ENCODE measurements around the gene SPARC. TPM values are rescaled to one million over a fixed set of nuclear protein-coding genes. Genes with fewer than 3 reads are reported as not detected.

Gene SPARC
- total and polyA plus RNA-seq, 2 donors (not counting 1 experiment from before 2014, with no cell fraction given), result 0.45 TPM; not detected in 1

DNA sequence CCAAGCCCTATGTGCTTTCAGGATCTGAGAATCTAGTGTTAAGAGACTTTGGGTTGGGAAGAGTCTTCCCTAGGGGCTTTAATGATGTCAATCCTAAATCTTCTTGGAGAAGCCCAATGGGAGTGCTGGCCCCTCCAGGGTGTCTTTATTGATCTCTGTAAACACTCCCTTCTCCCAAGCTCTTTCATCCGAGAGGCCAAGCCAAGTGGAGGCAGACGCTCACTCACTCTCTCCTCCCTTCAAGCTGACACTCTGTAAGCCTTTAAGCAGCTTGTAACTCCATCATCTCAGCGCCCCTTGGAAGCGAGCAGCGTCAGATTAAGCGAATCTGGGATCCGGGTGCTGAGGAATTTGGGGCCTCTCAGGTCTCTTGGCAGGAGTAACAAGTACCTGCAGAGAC is 37.7 kb downstream of the SPARC start:
- intact Hi-C loops (cut with micrococcal nuclease), result no loop called here

DNA sequence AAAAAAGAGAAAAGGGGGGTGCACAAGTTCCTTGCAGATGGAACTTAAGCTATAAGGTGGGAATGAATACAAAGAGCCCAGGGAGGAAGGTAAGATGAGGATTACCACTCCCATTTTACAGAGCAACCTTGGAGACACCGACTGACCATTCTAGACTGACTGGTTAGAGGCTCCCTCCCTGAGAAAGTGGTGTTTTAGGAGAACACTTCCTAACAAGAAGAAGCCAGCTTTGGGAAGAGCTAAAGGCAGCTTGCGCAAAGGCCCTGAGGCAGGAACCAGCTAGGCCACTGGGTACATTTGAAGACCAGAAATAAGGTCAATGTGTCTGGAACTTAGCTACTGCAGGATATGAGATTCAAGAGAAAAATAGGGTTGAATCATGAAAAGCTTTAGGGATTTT is 38.6 kb downstream of the SPARC start:
- no peaks in the 10 kb centered on the region for H3K79me2 ChIP-seq (ENCODE audit: control insufficient read depth, insufficient read depth, low read length)
- POLR2A ChIA-PET, result no interaction called here
- no peak for ATAC-seq (ENCODE audit: low read depth)
- intact Hi-C loops (cut with micrococcal nuclease), result no loop called here
- H3K27me3 ChIP-seq (replicated peaks in 1 of 4; ENCODE audit: control extremely low read depth in 1 of 4, control insufficient read depth in 3 of 4, insufficient read depth in 4 of 4, low read length in 3 of 4), result peaks cover 0 to 3% (median 0%) of the 10 kb centered on the region in 4 experiments
- no peak overlapping the region for H3K27ac ChIP-seq (ENCODE audit: low read length in 2 of 2)
- H3K4me2 ChIP-seq (replicated peaks; ENCODE audit: low read depth, low read length, poor library complexity, severe bottlenecking), result no peak overlapping the region
- Mint-ChIP-seq H3K4me1 (no peaks in the 10 kb centered on the region), H3K9me3 (ENCODE audit: insufficient read depth) (no peaks in the 10 kb centered on the region), H3K27me3 (peaks cover 6% of the 10 kb centered on the region), H3K4me3 (no peak overlapping the region), H3K27ac (no peak overlapping the region)
- CTCF ChIA-PET, result interaction anchor here (0.7 to 1.7 kb wide), 6 partner anchors 9 to 218 kb away, joined by 3 to 7 read pairs (median 4); partner anchors contain the start of gene SLC36A1
- no peak overlapping the region for H3K9ac ChIP-seq (ENCODE audit: low read length)
- TF ChIP-seq EZH2 (IDR thresholded peaks at IDR 0.05; ENCODE audit: borderline replicate concordance, insufficient read depth, low read depth, low read length, poor library complexity, severe bottlenecking), result no peak
- TF ChIP-seq, protein P1, sequence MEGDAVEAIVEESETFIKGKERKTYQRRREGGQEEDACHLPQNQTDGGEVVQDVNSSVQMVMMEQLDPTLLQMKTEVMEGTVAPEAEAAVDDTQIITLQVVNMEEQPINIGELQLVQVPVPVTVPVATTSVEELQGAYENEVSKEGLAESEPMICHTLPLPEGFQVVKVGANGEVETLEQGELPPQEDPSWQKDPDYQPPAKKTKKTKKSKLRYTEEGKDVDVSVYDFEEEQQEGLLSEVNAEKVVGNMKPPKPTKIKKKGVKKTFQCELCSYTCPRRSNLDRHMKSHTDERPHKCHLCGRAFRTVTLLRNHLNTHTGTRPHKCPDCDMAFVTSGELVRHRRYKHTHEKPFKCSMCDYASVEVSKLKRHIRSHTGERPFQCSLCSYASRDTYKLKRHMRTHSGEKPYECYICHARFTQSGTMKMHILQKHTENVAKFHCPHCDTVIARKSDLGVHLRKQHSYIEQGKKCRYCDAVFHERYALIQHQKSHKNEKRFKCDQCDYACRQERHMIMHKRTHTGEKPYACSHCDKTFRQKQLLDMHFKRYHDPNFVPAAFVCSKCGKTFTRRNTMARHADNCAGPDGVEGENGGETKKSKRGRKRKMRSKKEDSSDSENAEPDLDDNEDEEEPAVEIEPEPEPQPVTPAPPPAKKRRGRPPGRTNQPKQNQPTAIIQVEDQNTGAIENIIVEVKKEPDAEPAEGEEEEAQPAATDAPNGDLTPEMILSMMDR (IDR thresholded peaks at IDR 0.05), result no peak
- no peaks in the 10 kb centered on the region for H3K4me1 ChIP-seq (ENCODE audit: control insufficient read depth in 2 of 2, insufficient read depth in 2 of 2, low read length in 2 of 2)
- WGBS (ENCODE audit: insufficient coverage), result 100% methylated on average over 1 of the region's 2 CpGs
- no peak for DNase-seq
- H3K36me3 ChIP-seq (replicated peaks in 1 of 2; ENCODE audit: control extremely low read depth in 1 of 2, control insufficient read depth in 1 of 2, extremely low read depth in 1 of 2, insufficient read depth in 2 of 2, low read length in 1 of 2), result no peaks in the 10 kb centered on the region
- H3K4me3 ChIP-seq (ENCODE audit: control extremely low read depth in 1 of 5, extremely low read depth in 1 of 5, insufficient read depth in 1 of 5, low read depth in 2 of 5, low read length in 4 of 5), result no peak overlapping the region
- no peak overlapping the region for H2AFZ ChIP-seq (ENCODE audit: insufficient read depth, low read depth, low read length, poor library complexity, severe bottlenecking)
- no peaks in the 10 kb centered on the region for H3K9me3 ChIP-seq (ENCODE audit: control extremely low read depth in 1 of 3, control insufficient read depth in 2 of 3, insufficient read depth in 1 of 3, low read length in 2 of 3)
- no peaks in the 10 kb centered on the region for H4K20me1 ChIP-seq (ENCODE audit: control insufficient read depth, insufficient read depth, low read length, poor library complexity, severe bottlenecking)

More for the DNA sequence above, 37.7 kb downstream of the SPARC start:
- H3K4me3 ChIP-seq (ENCODE audit: control extremely low read depth in 1 of 5, extremely low read depth in 1 of 5, insufficient read depth in 1 of 5, low read depth in 2 of 5, low read length in 4 of 5), result no peak overlapping the region
- POLR2A ChIA-PET, result no interaction called here
- no peak overlapping the region for H3K4me2 ChIP-seq (replicated peaks; ENCODE audit: low read depth, low read length, poor library complexity, severe bottlenecking)
- 95% methylated on average over 5 of the region's 7 CpGs for WGBS (ENCODE audit: insufficient coverage)
- ATAC-seq (ENCODE audit: low read depth) (no peak), DNase-seq (no peak)
- Mint-ChIP-seq H3K4me1 (no peaks in the 10 kb centered on the region), H3K4me3 (no peak overlapping the region), H3K9me3 (ENCODE audit: insufficient read depth) (no peaks in the 10 kb centered on the region), H3K27ac (no peak overlapping the region), H3K27me3 (peaks cover 6% of the 10 kb centered on the region)
- no peaks in the 10 kb centered on the region for H3K9me3 ChIP-seq (ENCODE audit: control extremely low read depth in 1 of 3, control insufficient read depth in 2 of 3, insufficient read depth in 1 of 3, low read length in 2 of 3)
- no peaks in the 10 kb centered on the region for H3K79me2 ChIP-seq (ENCODE audit: control insufficient read depth, insufficient read depth, low read length)
- TF ChIP-seq, protein P1 (IDR thresholded peaks at IDR 0.05), result no peak
- TF ChIP-seq EZH2 (IDR thresholded peaks at IDR 0.05; ENCODE audit: borderline replicate concordance, insufficient read depth, low read depth, low read length, poor library complexity, severe bottlenecking), result no peak
- no peak overlapping the region for H3K27ac ChIP-seq (ENCODE audit: low read length in 2 of 2)
- no peak overlapping the region for H3K9ac ChIP-seq (ENCODE audit: low read length)
- CTCF ChIA-PET, result interaction anchor here (0.7 to 1.7 kb wide), 5 partner anchors 8 to 1495 kb away, joined by 3 to 7 read pairs (median 4); partner anchors contain the start of gene SLC36A1
- no peaks in the 10 kb centered on the region for H4K20me1 ChIP-seq (ENCODE audit: control insufficient read depth, insufficient read depth, low read length, poor library complexity, severe bottlenecking)
- peaks cover 0 to 3% (median 0%) of the 10 kb centered on the region in 4 experiments for H3K27me3 ChIP-seq (replicated peaks in 1 of 4; ENCODE audit: control extremely low read depth in 1 of 4, control insufficient read depth in 3 of 4, insufficient read depth in 4 of 4, low read length in 3 of 4)
- no peak overlapping the region for H2AFZ ChIP-seq (ENCODE audit: insufficient read depth, low read depth, low read length, poor library complexity, severe bottlenecking)
- H3K36me3 ChIP-seq (replicated peaks in 1 of 2; ENCODE audit: control extremely low read depth in 1 of 2, control insufficient read depth in 1 of 2, extremely low read depth in 1 of 2, insufficient read depth in 2 of 2, low read length in 1 of 2), result no peaks in the 10 kb centered on the region
- no peaks in the 10 kb centered on the region for H3K4me1 ChIP-seq (ENCODE audit: control insufficient read depth in 2 of 2, insufficient read depth in 2 of 2, low read length in 2 of 2)

All from B cell (primary cell).